Fibroblast of mammary gland (primary cell): ENCODE data around the gene MAP3K19.

Experiments used
- DNase-seq: peaks from one replicate; pipeline ENCODE4 v3.0.0-alpha.2; 2010; ENCODE audit warnings: low read depth
- H3K4me3 ChIP-seq: 2 replicates; pipeline ENCODE4 v1.5.1; 2011; ENCODE audit warnings: low read depth, mild to moderate bottlenecking, low read length, moderate library complexity; ENCODE audit not compliant: control insufficient read depth
- TF ChIP-seq, protein P1 (sequence below): conservative IDR thresholded peaks from 2 replicates; pipeline ENCODE4 v1.5.1; 2011; ENCODE audit warnings: low read depth, low read length, inconsistent platforms; ENCODE audit not compliant: control insufficient read depth, insufficient read depth

Gene MAP3K19

GRCh38 chr2:134926231-134926931, 120.9 kb downstream of the MAP3K19 start:
- DNase-seq: peak; percentile 35
- H3K4me3 ChIP-seq: no peak overlapping the region
- TF ChIP-seq, protein P1, sequence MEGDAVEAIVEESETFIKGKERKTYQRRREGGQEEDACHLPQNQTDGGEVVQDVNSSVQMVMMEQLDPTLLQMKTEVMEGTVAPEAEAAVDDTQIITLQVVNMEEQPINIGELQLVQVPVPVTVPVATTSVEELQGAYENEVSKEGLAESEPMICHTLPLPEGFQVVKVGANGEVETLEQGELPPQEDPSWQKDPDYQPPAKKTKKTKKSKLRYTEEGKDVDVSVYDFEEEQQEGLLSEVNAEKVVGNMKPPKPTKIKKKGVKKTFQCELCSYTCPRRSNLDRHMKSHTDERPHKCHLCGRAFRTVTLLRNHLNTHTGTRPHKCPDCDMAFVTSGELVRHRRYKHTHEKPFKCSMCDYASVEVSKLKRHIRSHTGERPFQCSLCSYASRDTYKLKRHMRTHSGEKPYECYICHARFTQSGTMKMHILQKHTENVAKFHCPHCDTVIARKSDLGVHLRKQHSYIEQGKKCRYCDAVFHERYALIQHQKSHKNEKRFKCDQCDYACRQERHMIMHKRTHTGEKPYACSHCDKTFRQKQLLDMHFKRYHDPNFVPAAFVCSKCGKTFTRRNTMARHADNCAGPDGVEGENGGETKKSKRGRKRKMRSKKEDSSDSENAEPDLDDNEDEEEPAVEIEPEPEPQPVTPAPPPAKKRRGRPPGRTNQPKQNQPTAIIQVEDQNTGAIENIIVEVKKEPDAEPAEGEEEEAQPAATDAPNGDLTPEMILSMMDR: no peak

DNA sequence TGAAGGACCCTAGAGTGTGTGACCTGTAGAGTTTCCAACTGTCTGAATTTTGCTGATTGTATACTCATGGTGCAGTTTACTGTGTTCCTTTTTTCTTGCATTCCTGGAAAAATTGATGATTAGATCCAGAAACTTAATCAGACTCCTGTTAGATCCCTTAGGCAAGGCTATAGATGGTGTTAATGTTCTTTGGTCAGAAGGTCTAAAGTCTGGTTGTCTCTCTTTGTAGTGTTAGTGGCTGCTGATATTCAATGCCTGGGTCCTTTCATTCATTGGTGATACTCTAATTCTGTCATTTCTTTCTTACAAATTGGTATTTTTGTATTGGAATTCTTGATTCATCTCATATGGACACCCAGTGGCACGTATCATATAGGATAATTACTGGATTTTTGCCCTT, 122.3 kb downstream of the MAP3K19 start:
- TF ChIP-seq, protein P1: no peak
- no peak overlapping the region for H3K4me3 ChIP-seq
- DNase-seq: no peak

DNA sequence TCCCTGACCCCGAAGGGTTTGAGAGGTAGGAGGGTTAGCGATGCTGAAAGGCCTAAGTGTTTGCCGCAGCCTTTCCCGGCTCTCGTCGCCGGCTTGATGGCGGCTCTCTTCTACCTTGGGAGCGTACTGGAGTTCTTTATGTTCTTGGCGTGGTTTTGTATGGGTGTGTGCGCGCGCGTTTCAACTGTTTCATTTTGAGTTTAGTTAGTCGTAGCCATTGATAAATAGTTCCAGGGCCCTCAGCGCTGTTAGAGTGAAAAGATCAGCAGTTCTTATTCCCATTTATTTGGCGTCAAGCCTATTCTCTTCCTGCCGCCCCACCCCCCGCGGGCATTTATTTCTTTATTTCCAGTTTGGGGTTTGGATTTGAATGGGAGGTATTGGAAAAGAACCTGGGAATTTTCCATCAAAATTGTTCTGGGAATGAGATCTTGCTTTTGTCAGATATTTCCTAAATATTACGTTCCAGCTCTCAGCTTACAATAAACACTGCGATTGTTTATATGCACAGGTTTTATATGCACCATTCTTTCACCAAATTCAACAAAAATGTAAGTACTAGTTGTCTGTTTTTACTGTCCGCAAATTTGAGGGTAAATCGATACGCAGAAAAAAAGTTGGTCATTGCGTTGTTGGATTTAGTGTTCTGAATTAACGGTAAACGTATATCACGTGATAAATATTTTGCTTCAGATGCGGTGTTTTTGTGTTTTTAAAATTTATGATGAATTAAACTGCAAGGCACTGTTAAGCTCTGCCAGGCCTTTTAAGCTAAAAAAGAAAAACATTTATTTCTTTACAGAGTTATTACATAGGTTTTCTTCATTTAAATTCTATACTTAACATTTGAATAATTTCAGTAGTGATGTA, 127.7 kb downstream of the MAP3K19 start:
- no peak for DNase-seq
- TF ChIP-seq, protein P1: no peak
- H3K4me3 ChIP-seq: peak overlapping the region; percentile 76

DNA sequence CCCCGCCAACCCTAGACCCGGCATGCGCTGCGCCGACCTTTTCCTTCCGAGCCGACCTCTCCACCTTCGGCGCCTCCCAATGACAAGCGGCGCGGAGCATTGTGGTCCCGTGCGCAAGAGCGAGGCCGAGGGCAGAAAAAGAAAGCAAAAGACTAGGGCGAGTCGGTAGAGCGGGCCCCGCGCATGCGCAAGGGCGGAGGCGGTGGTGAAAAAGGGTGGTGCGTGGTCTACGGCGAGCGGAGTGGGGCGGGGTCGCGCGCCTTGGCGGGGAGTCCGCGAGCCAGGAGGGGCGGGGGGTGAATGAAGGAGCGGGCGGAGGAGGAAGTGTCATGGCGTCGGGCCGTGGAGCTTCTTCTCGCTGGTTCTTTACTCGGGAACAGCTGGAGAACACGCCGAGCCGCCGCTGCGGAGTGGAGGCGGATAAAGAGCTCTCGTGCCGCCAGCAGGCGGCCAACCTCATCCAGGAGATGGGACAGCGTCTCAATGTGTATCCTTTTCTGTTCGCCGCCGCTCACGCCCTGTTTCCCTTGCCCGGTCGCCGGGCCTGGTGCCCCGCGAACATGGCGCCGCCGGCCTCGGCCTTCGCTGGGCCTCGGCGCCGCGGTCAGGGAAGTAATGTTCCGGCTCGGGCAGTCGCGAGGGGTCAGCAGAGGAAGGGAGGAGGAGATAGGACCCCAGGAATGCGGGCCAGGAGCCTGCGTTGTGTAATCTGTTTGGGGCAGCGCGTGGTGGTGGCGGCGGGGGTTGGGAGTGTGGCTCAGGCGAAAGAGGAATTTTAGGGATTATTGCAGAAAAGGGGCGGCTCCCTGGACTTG, 128.5 kb downstream of the MAP3K19 start, which contains the start of gene CCNT2:
TSS of gene CCNT2 (plus strand) at position 297 of the 815 bp plus-strand sequence. CDS start at position 330, 33 bp downstream.
- peak; percentile 98 for DNase-seq
- peak within 1 kb of the TSS; percentile 76 for H3K4me3 ChIP-seq
- TF ChIP-seq, protein P1: no peak

DNA sequence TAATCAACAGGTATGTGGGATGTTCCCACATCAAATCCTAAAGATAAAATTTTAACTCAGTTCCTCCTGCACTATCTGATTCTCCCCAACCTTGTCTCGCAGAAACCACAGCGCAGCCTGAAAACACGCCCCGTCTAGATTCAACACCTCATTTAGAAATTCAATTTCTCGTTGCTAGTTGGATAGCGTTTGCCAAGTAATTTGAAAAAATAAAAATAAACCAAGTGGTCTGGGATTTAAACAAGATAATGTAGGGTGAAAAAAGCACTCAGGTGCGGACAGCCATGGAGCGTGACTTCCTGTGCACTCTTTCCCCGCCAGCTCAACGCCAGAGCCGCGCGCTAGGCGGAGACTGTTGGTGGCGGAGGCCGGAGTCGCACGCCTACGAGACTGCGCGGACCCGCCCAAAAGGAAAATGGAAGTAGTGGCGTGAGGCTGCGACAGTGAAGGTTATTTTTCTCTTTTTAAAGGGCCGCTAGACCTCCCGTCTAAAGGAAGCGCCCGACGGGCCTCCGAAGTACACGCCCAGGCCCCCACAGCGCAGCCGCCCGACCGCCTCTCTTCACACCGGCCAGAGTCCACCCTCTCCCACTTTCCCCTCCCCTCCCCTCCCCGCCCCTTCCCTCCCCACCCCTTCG, 129.2 kb downstream of the MAP3K19 start:
- peak overlapping the region; percentile 76 for H3K4me3 ChIP-seq
- DNase-seq: no peak
- TF ChIP-seq, protein P1: peak; percentile 15
